ENCODE measurements around the gene RALGAPA2.

The RALGAPA2 gene

DNA sequence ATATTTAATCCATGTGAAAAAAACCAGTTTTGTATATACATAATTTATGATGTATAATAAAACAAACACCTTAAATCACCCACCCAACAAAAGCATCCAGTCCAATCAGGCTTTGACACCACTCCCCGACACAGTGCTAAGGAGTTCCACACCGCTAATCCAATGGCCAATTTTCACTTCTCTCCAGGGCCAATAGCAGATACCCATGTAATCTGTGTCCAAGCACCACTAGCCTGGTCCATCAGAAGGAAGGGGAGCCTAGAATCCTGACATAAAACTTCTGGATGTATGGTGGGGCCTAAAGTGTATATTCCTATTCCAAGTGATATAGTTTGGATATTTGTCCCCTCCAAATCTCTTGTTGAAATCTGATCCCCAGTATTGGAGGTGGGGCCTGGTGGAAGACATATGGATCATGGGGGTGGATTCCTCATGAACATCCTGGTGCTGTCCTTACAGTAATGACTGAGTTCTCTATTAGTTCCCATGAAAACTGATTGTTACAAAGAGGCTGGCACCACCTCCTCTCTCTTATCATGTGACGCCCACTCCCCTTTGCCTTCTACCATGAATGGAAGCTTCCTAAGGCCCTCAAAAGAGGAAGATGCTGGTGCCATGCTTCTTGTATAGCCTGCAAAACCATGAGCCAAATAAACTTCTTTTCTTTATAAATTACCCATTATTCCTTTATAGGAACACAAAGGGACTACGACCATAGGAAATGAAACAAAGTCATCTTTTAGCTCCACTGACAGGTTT, 20.8 kb downstream of the RALGAPA2 start:
- Histone ChIP-seq H4K20me1 (ENCODE audit: insufficient read depth, low read length, poor library complexity, severe bottlenecking) (no peaks in the 10 kb centered on the region), H3F3A (ENCODE audit: low read depth) (no peaks in the 10 kb centered on the region), H3K27me3 (ENCODE audit: insufficient read depth, low read length, poor library complexity, severe bottlenecking) (no peaks in the 10 kb centered on the region), H3K4me1 (ENCODE audit: insufficient read depth, low read length, poor library complexity, severe bottlenecking) (peaks cover 4% of the 10 kb centered on the region), H3K79me2 (ENCODE audit: insufficient read depth, low read length) (peaks cover 21% of the 10 kb centered on the region), H3K9me3 (ENCODE audit: insufficient read depth, low read depth, low read length) (no peaks in the 10 kb centered on the region), H3K9me2 (replicated peaks; ENCODE audit: low read depth, low read length) (no peaks in the 10 kb centered on the region), H3K4me2 (ENCODE audit: low read depth, low read length, poor library complexity, severe bottlenecking) (no peak overlapping the region), H2AFZ (ENCODE audit: low read length) (no peak overlapping the region), H3K36me3 (ENCODE audit: insufficient read depth, low read length) (no peaks in the 10 kb centered on the region), H3K4me3 (ENCODE audit: low read length, poor library complexity, severe bottlenecking) (no peak overlapping the region), H3K9ac (ENCODE audit: low read depth, low read length, poor library complexity, severe bottlenecking) (no peak overlapping the region)
- TF ChIP-seq, protein P1, sequence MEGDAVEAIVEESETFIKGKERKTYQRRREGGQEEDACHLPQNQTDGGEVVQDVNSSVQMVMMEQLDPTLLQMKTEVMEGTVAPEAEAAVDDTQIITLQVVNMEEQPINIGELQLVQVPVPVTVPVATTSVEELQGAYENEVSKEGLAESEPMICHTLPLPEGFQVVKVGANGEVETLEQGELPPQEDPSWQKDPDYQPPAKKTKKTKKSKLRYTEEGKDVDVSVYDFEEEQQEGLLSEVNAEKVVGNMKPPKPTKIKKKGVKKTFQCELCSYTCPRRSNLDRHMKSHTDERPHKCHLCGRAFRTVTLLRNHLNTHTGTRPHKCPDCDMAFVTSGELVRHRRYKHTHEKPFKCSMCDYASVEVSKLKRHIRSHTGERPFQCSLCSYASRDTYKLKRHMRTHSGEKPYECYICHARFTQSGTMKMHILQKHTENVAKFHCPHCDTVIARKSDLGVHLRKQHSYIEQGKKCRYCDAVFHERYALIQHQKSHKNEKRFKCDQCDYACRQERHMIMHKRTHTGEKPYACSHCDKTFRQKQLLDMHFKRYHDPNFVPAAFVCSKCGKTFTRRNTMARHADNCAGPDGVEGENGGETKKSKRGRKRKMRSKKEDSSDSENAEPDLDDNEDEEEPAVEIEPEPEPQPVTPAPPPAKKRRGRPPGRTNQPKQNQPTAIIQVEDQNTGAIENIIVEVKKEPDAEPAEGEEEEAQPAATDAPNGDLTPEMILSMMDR (conservative IDR thresholded peaks at IDR 0.05; ENCODE audit: low read length): no peak
- no peak for TF ChIP-seq EZH2phosphoT487 (IDR thresholded peaks at IDR 0.05; ENCODE audit: borderline replicate concordance)

DNA sequence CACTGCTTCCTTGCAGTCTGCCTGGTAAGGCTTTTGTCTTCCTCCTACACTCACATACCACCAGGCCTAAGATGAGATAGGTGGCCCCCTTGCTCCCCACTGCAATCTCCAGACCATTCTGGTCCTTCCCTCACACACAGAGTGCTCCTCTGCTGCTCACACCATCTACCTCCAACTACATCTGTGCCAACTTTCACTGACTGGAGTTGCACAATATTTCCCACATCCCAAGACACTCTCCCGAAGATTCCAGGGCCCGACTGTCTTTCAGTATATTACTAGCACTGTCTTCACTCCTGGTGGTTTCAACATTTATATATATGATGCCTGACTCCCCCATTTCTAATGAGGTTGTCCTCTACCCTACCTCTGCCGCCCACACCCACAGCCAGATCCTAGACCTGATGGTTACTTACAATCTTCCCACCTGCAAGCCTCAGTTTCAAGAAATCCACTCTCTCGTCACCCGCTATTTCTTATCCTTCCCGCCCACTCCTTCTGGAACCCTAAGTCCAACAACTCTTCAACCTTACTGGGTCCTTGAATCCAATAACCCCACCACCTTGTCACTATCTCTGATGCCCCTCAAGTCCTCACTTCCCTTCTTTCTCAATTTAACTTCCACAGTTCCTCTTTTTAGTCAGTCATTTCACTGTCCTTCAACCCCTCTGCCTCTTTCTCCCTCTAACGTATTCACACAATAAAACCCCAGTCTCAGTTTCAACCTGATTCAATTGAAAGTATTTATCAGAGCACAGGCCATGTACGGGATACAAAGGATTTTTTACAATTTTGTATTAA, 21.6 kb downstream of the RALGAPA2 start:
- no peak for TF ChIP-seq EZH2phosphoT487 (IDR thresholded peaks at IDR 0.05; ENCODE audit: borderline replicate concordance)
- TF ChIP-seq, protein P1 (conservative IDR thresholded peaks at IDR 0.05; ENCODE audit: low read length): no peak
- H3K9ac ChIP-seq (ENCODE audit: low read depth, low read length, poor library complexity, severe bottlenecking): no peak overlapping the region
- H3K4me3 ChIP-seq (ENCODE audit: low read length, poor library complexity, severe bottlenecking): no peak overlapping the region
- no peaks in the 10 kb centered on the region for H3K27me3 ChIP-seq (ENCODE audit: insufficient read depth, low read length, poor library complexity, severe bottlenecking)
- H2AFZ ChIP-seq (ENCODE audit: low read length): no peak overlapping the region
- H3K4me1 ChIP-seq (ENCODE audit: insufficient read depth, low read length, poor library complexity, severe bottlenecking): peaks cover 4% of the 10 kb centered on the region
- H4K20me1 ChIP-seq (ENCODE audit: insufficient read depth, low read length, poor library complexity, severe bottlenecking): no peaks in the 10 kb centered on the region
- no peaks in the 10 kb centered on the region for H3F3A ChIP-seq (ENCODE audit: low read depth)
- peaks cover 21% of the 10 kb centered on the region for H3K79me2 ChIP-seq (ENCODE audit: insufficient read depth, low read length)
- H3K9me3 ChIP-seq (ENCODE audit: insufficient read depth, low read depth, low read length): no peaks in the 10 kb centered on the region
- H3K9me2 ChIP-seq (replicated peaks; ENCODE audit: low read depth, low read length): no peaks in the 10 kb centered on the region
- H3K36me3 ChIP-seq (ENCODE audit: insufficient read depth, low read length): no peaks in the 10 kb centered on the region
- no peak overlapping the region for H3K4me2 ChIP-seq (ENCODE audit: low read depth, low read length, poor library complexity, severe bottlenecking)

DNA sequence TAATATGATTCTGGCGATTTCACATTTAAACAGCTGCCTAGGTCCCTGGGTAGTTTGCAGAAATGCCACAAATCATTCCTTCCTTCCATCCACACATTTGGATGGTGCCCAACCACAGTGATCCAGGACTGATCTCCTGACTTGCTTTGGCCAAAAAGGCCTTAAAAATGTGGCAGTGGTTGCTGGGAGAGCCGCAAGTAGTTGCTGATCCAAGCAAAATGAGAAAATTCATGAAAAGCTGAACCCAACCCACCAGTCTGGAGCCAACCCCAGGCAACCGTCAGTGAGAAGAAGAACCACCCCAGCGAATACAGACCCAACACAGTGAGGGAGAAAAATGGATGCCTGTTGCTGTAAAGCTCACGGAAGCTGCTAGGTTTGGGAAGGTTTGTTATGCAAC, 25.1 kb downstream of the RALGAPA2 start:
- Histone ChIP-seq H4K20me1 (ENCODE audit: insufficient read depth, low read length, poor library complexity, severe bottlenecking) (no peaks in the 10 kb centered on the region), H3K4me1 (ENCODE audit: insufficient read depth, low read length, poor library complexity, severe bottlenecking) (peaks cover 21% of the 10 kb centered on the region), H3F3A (ENCODE audit: low read depth) (no peaks in the 10 kb centered on the region), H3K4me2 (ENCODE audit: low read depth, low read length, poor library complexity, severe bottlenecking) (no peak overlapping the region), H3K9ac (ENCODE audit: low read depth, low read length, poor library complexity, severe bottlenecking) (no peak overlapping the region), H3K9me2 (replicated peaks; ENCODE audit: low read depth, low read length) (no peaks in the 10 kb centered on the region), H3K4me3 (ENCODE audit: low read length, poor library complexity, severe bottlenecking) (no peak overlapping the region), H2AFZ (ENCODE audit: low read length) (no peak overlapping the region), H3K27me3 (ENCODE audit: insufficient read depth, low read length, poor library complexity, severe bottlenecking) (no peaks in the 10 kb centered on the region), H3K9me3 (ENCODE audit: insufficient read depth, low read depth, low read length) (no peaks in the 10 kb centered on the region), H3K36me3 (ENCODE audit: insufficient read depth, low read length) (no peaks in the 10 kb centered on the region), H3K79me2 (ENCODE audit: insufficient read depth, low read length) (peaks cover 18% of the 10 kb centered on the region)
- TF ChIP-seq EZH2phosphoT487 (IDR thresholded peaks at IDR 0.05; ENCODE audit: borderline replicate concordance): no peak
- TF ChIP-seq, protein P1 (conservative IDR thresholded peaks at IDR 0.05; ENCODE audit: low read length): no peak
